Measurements from ENCODE around the gene ARHGEF4.

ARHGEF4 gene

GRCh38 chr2:130834931-130835765, 1.6 kb upstream of the ARHGEF4 start:
- H3K27me3 ChIP-seq (ENCODE audit: control insufficient read depth, insufficient read depth, low read length, poor library complexity, severe bottlenecking), result peaks cover 40% of the 10 kb centered on the region
- WGBS, 2 experiments, result 91 to 92% methylated on average over 18 of the region's 18 CpGs

GRCh38 chr2:130835766-130836015, 1.0 kb upstream of the ARHGEF4 start:
- Histone ChIP-seq H3K4me1 (ENCODE audit: control insufficient read depth, insufficient read depth, low read length) (peaks cover 12% of the 10 kb centered on the region), H3K4me3 (ENCODE audit: insufficient read depth, low read depth, low read length) (no peak overlapping the region), H3K27me3 (ENCODE audit: control insufficient read depth, insufficient read depth, low read length, poor library complexity, severe bottlenecking) (peaks cover 40% of the 10 kb centered on the region), H3K36me3 (ENCODE audit: control insufficient read depth, insufficient read depth, low read length) (no peaks in the 10 kb centered on the region), H3K27ac (ENCODE audit: insufficient read depth, low read depth, low read length, poor library complexity, severe bottlenecking) (no peak overlapping the region), H3K9me3 (ENCODE audit: control insufficient read depth, low read length) (no peaks in the 10 kb centered on the region)
- 96% methylated on average over 6 to 7 of the region's 7 CpGs for WGBS, 2 experiments

More at GRCh38 chr2:130834931-130835765, 1.6 kb upstream of the ARHGEF4 start:
- no peak overlapping the region for H3K4me3 ChIP-seq (ENCODE audit: insufficient read depth, low read depth, low read length)
- peaks cover 12% of the 10 kb centered on the region for H3K4me1 ChIP-seq (ENCODE audit: control insufficient read depth, insufficient read depth, low read length)
- no peaks in the 10 kb centered on the region for H3K9me3 ChIP-seq (ENCODE audit: control insufficient read depth, low read length)
- no peaks in the 10 kb centered on the region for H3K36me3 ChIP-seq (ENCODE audit: control insufficient read depth, insufficient read depth, low read length)
- H3K27ac ChIP-seq (ENCODE audit: insufficient read depth, low read depth, low read length, poor library complexity, severe bottlenecking), result no peak overlapping the region

- WGBS, 2 experiments, result 3 to 5% methylated on average over 53 of the region's 53 CpGs
- Histone ChIP-seq H3K36me3 (ENCODE audit: control insufficient read depth, insufficient read depth, low read length) (no peaks in the 10 kb centered on the region), H3K27ac (ENCODE audit: insufficient read depth, low read depth, low read length, poor library complexity, severe bottlenecking) (no peak overlapping the region), H3K27me3 (ENCODE audit: control insufficient read depth, insufficient read depth, low read length, poor library complexity, severe bottlenecking) (peaks cover 40% of the 10 kb centered on the region), H3K9me3 (ENCODE audit: control insufficient read depth, low read length) (no peaks in the 10 kb centered on the region), H3K4me1 (ENCODE audit: control insufficient read depth, insufficient read depth, low read length) (peaks cover 13% of the 10 kb centered on the region), H3K4me3 (ENCODE audit: insufficient read depth, low read depth, low read length) (peak overlapping the region; percentile 57)
These were observed 579 bp downstream of the ARHGEF4 start for GRCh38 chr2:130837175-130837810.

- Histone ChIP-seq H3K9me3 (ENCODE audit: control insufficient read depth, low read length) (no peaks in the 10 kb centered on the region), H3K36me3 (ENCODE audit: control insufficient read depth, insufficient read depth, low read length) (no peaks in the 10 kb centered on the region), H3K27me3 (ENCODE audit: control insufficient read depth, insufficient read depth, low read length, poor library complexity, severe bottlenecking) (peaks cover 40% of the 10 kb centered on the region), H3K27ac (ENCODE audit: insufficient read depth, low read depth, low read length, poor library complexity, severe bottlenecking) (no peak overlapping the region), H3K4me1 (ENCODE audit: control insufficient read depth, insufficient read depth, low read length) (peaks cover 19% of the 10 kb centered on the region), H3K4me3 (ENCODE audit: insufficient read depth, low read depth, low read length) (peak overlapping the region; percentile 57)
- 80 to 82% methylated on average over 28 of the region's 28 CpGs for WGBS, 2 experiments
These were observed 1.3 kb downstream of the ARHGEF4 start for GRCh38 chr2:130837811-130838565.

GRCh38 chr2:130839011-130839780, 2.5 kb downstream of the ARHGEF4 start:
- no peak overlapping the region for H3K27ac ChIP-seq (ENCODE audit: insufficient read depth, low read depth, low read length, poor library complexity, severe bottlenecking)
- no peaks in the 10 kb centered on the region for H3K36me3 ChIP-seq (ENCODE audit: control insufficient read depth, insufficient read depth, low read length)
- no peaks in the 10 kb centered on the region for H3K9me3 ChIP-seq (ENCODE audit: control insufficient read depth, low read length)
- H3K27me3 ChIP-seq (ENCODE audit: control insufficient read depth, insufficient read depth, low read length, poor library complexity, severe bottlenecking), result peaks cover 40% of the 10 kb centered on the region
- peaks cover 24% of the 10 kb centered on the region for H3K4me1 ChIP-seq (ENCODE audit: control insufficient read depth, insufficient read depth, low read length)
- no peak overlapping the region for H3K4me3 ChIP-seq (ENCODE audit: insufficient read depth, low read depth, low read length)
- WGBS, 2 experiments, result 94 to 96% methylated on average over 16 of the region's 16 CpGs

GRCh38 chr2:130840506-130840905, 3.8 kb downstream of the ARHGEF4 start:
- WGBS, 2 experiments, result 93 to 94% methylated on average over 8 of the region's 8 CpGs
- Histone ChIP-seq H3K4me1 (ENCODE audit: control insufficient read depth, insufficient read depth, low read length) (peaks cover 15% of the 10 kb centered on the region), H3K9me3 (ENCODE audit: control insufficient read depth, low read length) (no peaks in the 10 kb centered on the region), H3K36me3 (ENCODE audit: control insufficient read depth, insufficient read depth, low read length) (no peaks in the 10 kb centered on the region), H3K4me3 (ENCODE audit: insufficient read depth, low read depth, low read length) (no peak overlapping the region), H3K27me3 (ENCODE audit: control insufficient read depth, insufficient read depth, low read length, poor library complexity, severe bottlenecking) (peaks cover 33% of the 10 kb centered on the region), H3K27ac (ENCODE audit: insufficient read depth, low read depth, low read length, poor library complexity, severe bottlenecking) (no peak overlapping the region)

- H3K4me1 ChIP-seq (ENCODE audit: control insufficient read depth, insufficient read depth, low read length), result peaks cover 15% of the 10 kb centered on the region
- WGBS, 2 experiments, result 96% methylated on average over 6 of the region's 6 CpGs
- H3K4me3 ChIP-seq (ENCODE audit: insufficient read depth, low read depth, low read length), result no peak overlapping the region
- H3K27ac ChIP-seq (ENCODE audit: insufficient read depth, low read depth, low read length, poor library complexity, severe bottlenecking), result no peak overlapping the region
- peaks cover 20% of the 10 kb centered on the region for H3K27me3 ChIP-seq (ENCODE audit: control insufficient read depth, insufficient read depth, low read length, poor library complexity, severe bottlenecking)
- no peaks in the 10 kb centered on the region for H3K9me3 ChIP-seq (ENCODE audit: control insufficient read depth, low read length)
- H3K36me3 ChIP-seq (ENCODE audit: control insufficient read depth, insufficient read depth, low read length), result no peaks in the 10 kb centered on the region
These were observed 5.1 kb downstream of the ARHGEF4 start for GRCh38 chr2:130841741-130842365.

- peaks cover 15% of the 10 kb centered on the region for H3K4me1 ChIP-seq (ENCODE audit: control insufficient read depth, insufficient read depth, low read length)
- no peak overlapping the region for H3K27ac ChIP-seq (ENCODE audit: insufficient read depth, low read depth, low read length, poor library complexity, severe bottlenecking)
- no peaks in the 10 kb centered on the region for H3K36me3 ChIP-seq (ENCODE audit: control insufficient read depth, insufficient read depth, low read length)
- H3K27me3 ChIP-seq (ENCODE audit: control insufficient read depth, insufficient read depth, low read length, poor library complexity, severe bottlenecking), result peaks cover 10% of the 10 kb centered on the region
- H3K4me3 ChIP-seq (ENCODE audit: insufficient read depth, low read depth, low read length), result no peak overlapping the region
- H3K9me3 ChIP-seq (ENCODE audit: control insufficient read depth, low read length), result no peaks in the 10 kb centered on the region
- 66 to 68% methylated on average over 8 of the region's 8 CpGs for WGBS, 2 experiments
These were observed 6.1 kb downstream of the ARHGEF4 start for GRCh38 chr2:130842770-130843169.

GRCh38 chr2:130843321-130843985, 6.7 kb downstream of the ARHGEF4 start:
- Histone ChIP-seq H3K27ac (ENCODE audit: insufficient read depth, low read depth, low read length, poor library complexity, severe bottlenecking) (no peak overlapping the region), H3K9me3 (ENCODE audit: control insufficient read depth, low read length) (no peaks in the 10 kb centered on the region), H3K4me3 (ENCODE audit: insufficient read depth, low read depth, low read length) (no peak overlapping the region), H3K4me1 (ENCODE audit: control insufficient read depth, insufficient read depth, low read length) (peaks cover 15% of the 10 kb centered on the region), H3K36me3 (ENCODE audit: control insufficient read depth, insufficient read depth, low read length) (no peaks in the 10 kb centered on the region), H3K27me3 (ENCODE audit: control insufficient read depth, insufficient read depth, low read length, poor library complexity, severe bottlenecking) (peaks cover 4% of the 10 kb centered on the region)
- WGBS, 2 experiments, result 81 to 82% methylated on average over 12 of the region's 12 CpGs
